Right renal cortex interstitium (tissue), 3 donors: Measurements from ENCODE around the gene LRRC70. TPM values are rescaled to one million over a fixed set of nuclear protein-coding genes. Genes with fewer than 3 reads are reported as not detected.

Source experiments
- DNase-seq, 3 donors: peaks; one replicate each; pipeline ENCODE4 v3.0.0-alpha.2; 2013; ENCODE audit warnings: low read depth in 3 of 3, low spot score in 2 of 3
- polyA plus RNA-seq, 3 donors: library from polyadenylated mRNA; unstranded; fragments of 120-200 nt; gene quantifications; one replicate each; pipeline ENCODE4 v1.2.1, GENCODE V29; 2013; ENCODE audit not compliant: insufficient read length in 3 of 3

Gene LRRC70
- polyA plus RNA-seq, 3 donors, result 7.0 to 7.5 (median 7.1) TPM

GRCh38 chr5:62572918-62573514, 5.6 kb upstream of the LRRC70 start:
- no peak for DNase-seq

- no peak for DNase-seq
Measured at GRCh38 chr5:62574599-62574998, 4.0 kb upstream of the LRRC70 start.

GRCh38 chr5:62575066-62575465, 3.6 kb upstream of the LRRC70 start:
- no peak for DNase-seq

GRCh38 chr5:62575489-62575888, 3.1 kb upstream of the LRRC70 start:
- DNase-seq, result no peak

GRCh38 chr5:62576570-62577170, 1.9 kb upstream of the LRRC70 start:
- no peak for DNase-seq

GRCh38 chr5:62577488-62577887, 1.1 kb upstream of the LRRC70 start:
- no peak for DNase-seq

GRCh38 chr5:62579761-62580160, 1.1 kb downstream of the LRRC70 start:
- no peak for DNase-seq

GRCh38 chr5:62581836-62582597, 3.4 kb downstream of the LRRC70 start:
- no peak for DNase-seq

GRCh38 chr5:62584391-62584790, 5.8 kb downstream of the LRRC70 start:
- DNase-seq, result no peak

- DNase-seq, result no peak
Measured at GRCh38 chr5:62585306-62585705, 6.7 kb downstream of the LRRC70 start.

GRCh38 chr5:62585751-62586150, 7.1 kb downstream of the LRRC70 start:
- no peak for DNase-seq

GRCh38 chr5:62587737-62588136, 9.1 kb downstream of the LRRC70 start:
- DNase-seq, result no peak

GRCh38 chr5:62588668-62589067, 10.0 kb downstream of the LRRC70 start:
- no peak for DNase-seq

GRCh38 chr5:62589504-62589903, 10.9 kb downstream of the LRRC70 start:
- DNase-seq, result no peak

- DNase-seq, result no peak
Measured at GRCh38 chr5:62590387-62590786, 11.8 kb downstream of the LRRC70 start.

GRCh38 chr5:62592558-62592957, 13.9 kb downstream of the LRRC70 start:
- no peak for DNase-seq

- no peak for DNase-seq
Measured at GRCh38 chr5:62593331-62593730, 14.7 kb downstream of the LRRC70 start.

- DNase-seq, result no peak
Measured at GRCh38 chr5:62594364-62594984, 15.9 kb downstream of the LRRC70 start.

- no peak for DNase-seq
Measured at GRCh38 chr5:62596096-62596495, 17.5 kb downstream of the LRRC70 start.

GRCh38 chr5:62596691-62597090, 18.1 kb downstream of the LRRC70 start:
- DNase-seq, result no peak

GRCh38 chr5:62597314-62597713, 18.7 kb downstream of the LRRC70 start:
- no peak for DNase-seq
